DMS 273 (cell line): Measurements from ENCODE around the gene CDC14A.

ENCODE experiments used
- DNase-seq: peaks from one replicate; lab custom pipeline; 2025; ENCODE audit not compliant: unreplicated experiment; lab: John Stamatoyannopoulos, UW

The CDC14A gene

DNA sequence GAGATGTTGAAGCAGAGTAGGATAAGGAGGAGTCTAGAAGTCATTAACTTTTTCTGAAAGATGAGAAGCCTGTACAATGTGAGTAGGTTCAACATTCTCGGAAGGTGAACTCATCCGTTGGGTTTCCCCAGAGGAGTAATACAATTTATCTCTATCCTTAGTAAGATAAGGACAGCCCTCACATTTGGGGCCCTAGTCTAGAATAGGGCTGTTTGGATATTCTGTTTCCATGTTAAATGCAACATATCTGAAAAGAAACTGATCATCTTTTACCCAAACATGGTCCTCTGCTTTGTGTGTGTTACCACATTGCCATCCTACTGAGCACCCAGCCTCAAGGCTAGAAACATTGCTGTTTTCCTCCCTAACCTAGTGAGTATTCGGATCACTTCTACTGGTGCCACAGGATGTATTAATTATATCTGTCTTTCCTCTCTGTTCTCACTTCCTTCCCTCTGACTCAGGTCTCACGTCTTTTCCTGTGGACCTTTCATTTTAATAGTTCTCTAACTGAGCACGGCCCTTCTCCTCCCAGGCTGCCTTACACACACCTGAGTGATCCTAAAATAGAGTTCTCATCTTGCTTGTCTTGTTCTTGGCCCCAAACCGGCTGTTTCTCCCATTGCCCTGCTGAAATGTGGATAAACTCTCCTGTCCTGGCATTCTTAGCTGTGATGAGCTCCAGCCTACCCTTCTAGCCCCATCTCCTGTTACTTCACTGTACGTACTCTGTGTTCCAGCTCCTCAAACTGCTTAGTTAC is 91.7 kb downstream of the CDC14A start:
- no peak for DNase-seq

DNA sequence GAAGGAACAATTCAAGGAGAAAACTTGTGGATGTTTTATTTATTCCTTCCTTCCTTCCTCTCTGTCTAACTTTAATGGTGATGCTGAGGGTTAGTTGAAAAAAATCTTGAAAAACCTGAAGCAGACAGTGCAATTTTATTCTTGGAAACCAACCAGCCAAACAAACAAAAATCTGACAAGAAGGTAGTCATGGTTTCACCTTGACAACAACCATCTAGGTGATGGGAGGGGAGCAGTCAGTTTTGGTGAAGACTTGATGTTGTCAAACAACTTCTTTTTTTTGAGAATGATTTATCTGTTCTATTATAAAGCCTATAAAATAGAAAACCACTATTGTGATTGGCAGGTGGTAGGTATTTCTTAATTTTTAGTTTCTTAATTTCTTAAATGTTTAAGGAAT is 93.3 kb downstream of the CDC14A start:
- DNase-seq = no peak

DNA sequence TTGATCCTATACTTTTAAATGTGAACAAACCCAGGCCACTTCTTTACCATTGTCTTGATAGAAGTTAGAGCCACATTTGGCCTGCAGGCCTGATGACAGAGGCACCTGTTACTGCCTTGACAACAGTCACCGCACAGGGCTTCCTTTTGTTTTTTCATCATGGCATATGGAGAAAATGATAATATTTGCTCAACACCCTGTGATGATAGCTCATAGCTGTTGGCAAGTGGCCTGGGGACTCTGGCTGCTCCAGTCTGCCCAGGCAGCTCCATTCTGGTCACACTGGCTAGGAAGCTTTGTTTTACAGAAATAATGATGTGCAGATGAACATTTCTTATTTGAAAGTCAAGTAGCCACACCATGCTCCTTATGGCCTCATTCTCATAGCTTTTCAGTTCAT is 96.1 kb downstream of the CDC14A start:
- DNase-seq = peak; percentile 31

GRCh38 chr1:100449477-100449876 is 97.2 kb downstream of the CDC14A start:
- DNase-seq = no peak

- no peak for DNase-seq
Measured at GRCh38 chr1:100452641-100453040, 100.3 kb downstream of the CDC14A start.

DNA sequence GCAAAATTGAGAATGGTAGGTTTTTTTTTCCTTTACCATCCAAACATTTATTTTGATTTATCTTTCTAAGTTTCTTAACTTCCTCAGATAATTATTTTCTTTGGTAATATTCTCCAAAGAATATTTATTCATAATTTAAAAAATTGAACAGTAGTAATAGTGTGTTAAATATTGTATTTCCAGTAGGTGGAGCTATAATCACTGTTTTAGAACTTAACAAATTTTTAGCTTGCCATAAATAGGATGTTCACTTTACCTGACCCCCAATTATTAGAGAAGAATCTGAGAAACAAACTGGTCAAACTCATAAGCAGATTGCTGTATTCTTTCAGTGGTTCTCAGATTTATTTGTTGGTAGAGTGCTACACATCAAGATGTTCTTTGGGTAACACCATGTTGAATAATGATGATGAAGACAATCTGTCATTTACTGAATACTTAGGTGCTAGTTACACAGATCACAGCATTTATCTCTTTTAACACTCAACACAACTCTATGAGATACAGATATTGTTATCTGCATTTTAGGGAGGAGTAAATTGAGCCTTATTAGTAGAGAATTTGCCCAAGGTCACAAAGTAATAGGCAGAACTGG is 103.3 kb downstream of the CDC14A start:
- DNase-seq = peak; percentile 32

- no peak for DNase-seq
Measured at GRCh38 chr1:100456880-100457279, 104.6 kb downstream of the CDC14A start.

- no peak for DNase-seq
Measured at GRCh38 chr1:100457683-100458082, 105.4 kb downstream of the CDC14A start.

GRCh38 chr1:100458661-100459357 is 106.5 kb downstream of the CDC14A start:
- DNase-seq = peak; percentile 26

DNA sequence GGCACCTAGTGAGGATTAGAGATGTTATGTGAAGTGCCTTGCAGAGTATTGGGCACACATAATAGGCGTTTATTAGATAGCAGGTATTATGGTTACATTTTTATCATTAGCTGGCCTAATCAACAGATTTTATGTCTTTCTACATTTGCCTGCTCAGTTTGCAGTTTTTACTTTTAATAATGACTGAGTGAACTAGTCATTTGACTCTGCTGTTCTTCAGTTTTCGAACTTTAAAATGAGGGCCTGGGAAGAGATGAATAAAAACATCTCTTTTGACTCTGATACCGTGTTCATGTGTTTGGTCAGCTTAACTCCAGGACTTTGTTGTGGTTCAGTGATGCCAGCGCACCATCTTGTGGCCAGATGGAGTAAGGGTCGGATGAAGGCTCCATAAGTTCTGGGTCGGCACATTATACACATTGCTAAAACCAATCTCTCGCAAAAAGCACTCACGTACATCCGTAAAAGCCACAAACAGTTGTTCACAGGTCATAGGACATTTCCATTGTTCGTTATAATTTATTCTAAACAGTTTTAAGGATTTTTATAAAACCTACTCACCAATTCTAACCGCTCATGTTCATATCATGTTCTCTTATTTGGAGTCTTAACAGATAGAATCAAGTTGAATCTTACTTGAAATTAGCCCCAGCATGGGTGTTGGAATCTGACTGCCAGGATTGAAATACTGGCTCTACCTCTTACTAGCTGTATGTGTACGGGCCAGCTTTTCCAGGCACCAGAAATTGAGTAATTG is 107.2 kb downstream of the CDC14A start:
- DNase-seq = peak; percentile 88

DNA sequence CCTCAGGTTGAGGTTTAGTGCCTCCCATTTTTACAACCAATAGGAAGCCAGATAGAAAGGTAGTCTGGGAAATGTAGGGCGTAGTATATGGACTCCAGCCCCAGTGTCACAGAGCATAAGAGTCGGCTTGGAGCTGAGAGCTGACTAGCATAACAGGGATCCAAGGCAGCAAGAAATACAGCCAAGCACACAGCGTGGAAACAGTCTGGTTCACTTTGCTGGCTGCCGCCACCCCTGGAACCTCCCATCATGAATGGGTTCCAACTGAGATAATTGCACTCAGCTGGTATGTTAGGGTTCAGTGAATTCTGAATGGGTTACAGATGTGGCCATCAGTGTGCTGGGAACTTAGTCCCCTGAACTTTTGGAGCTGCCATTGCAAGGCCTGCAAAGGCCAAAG is 108.9 kb downstream of the CDC14A start:
- DNase-seq = peak; percentile 8

DNA sequence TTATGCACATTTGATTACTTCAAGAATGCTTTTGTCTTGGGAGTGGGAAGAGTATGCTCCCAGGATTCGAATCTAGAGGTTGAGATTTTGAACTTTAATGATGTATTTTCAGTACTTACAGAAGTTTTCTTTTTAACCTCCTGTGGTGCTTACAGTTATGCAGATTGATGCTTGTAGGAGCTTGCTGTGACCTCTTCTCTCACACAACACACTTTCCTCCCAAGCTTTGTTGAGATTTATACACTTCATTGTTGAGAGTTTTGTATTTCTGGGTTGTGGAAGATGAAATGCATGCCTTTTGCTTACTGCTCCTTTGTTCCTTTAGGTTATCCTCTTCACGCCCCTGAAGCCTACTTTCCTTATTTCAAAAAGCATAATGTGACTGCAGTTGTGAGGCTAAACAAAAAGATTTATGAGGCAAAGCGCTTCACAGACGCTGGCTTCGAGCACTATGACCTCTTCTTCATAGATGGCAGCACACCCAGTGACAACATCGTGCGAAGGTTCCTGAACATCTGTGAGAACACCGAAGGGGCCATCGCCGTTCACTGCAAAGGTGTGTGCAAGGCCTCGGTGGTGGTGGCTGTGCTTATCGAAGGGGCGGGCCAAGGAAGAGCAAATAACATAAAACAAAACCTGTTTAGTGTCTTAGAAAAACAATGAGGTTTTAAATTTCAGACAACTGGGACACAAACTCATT is 110.2 kb downstream of the CDC14A start:
- no peak for DNase-seq

DNA sequence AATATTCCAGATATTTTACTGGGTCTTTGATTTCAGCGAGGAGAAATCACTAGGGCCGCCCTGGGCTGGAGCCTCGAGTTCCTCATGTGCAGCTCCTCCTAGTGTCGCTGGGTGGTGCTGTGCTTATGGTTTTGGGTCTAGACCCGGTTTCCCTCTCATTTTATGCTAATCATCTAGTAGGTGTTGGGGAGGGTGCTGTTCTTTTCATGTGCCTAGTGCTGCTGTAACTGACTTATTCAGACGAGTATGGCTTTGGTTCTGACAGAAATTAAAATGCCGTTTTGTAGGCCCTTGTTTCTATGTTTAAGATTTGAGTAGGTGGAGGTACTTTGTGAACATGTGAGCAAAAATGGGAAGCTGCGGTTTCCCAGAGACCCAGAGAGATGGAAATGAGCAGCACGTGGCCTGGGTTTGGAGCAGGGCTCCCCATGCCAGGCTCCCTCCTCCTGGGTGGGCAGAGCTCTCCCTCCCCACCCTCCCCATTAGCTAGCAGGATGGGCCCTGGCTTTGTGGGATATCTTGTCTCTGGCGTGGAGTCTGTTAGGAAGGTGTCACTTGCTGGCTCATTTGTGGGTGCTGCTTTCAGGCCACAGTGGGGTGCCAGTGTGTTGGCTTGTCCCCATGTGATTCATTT is 111.6 kb downstream of the CDC14A start:
- peak; percentile 91 for DNase-seq

- peak; percentile 56 for DNase-seq
Measured at GRCh38 chr1:100469578-100469977, 117.3 kb downstream of the CDC14A start.

DNA sequence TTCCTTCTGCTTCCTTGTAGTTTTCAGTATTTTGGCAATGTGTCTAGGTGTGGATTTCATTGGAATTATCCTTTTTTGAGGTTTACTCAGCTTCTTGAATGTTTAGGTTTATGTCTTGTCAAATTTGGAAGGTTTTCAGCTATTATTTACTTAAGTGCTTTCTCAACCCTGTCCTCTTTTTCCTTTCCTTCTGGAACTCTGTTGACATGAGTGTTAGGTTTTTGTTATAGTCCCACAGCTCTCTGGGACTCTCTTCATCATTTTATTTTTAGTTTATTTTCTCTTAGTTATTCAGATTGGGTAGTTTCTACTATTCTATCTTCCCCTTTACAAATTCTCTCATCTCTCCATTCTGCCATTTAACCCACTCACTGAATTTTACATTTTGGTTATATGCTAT is 122.5 kb downstream of the CDC14A start:
- DNase-seq = no peak

GRCh38 chr1:100476735-100477290 is 124.5 kb downstream of the CDC14A start:
- no peak for DNase-seq

DNA sequence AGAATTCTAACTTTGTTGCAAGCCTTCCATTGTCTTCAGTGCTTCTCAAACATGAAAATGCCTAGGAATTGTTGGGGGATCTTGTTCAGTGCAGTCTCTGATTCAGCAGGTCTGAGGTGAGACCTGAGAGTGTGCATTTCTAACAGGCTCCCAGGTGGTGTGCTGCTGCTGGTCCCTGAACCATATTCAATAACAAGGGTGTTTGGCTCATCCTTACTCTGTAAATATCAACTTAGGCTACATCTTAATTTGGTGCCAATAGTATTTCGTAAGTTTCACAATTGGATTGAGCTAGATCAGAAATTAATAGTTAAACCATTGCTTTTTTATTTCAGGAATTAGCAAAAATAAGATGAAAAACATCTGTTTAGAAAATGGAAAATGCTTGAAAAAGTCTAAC is 126.5 kb downstream of the CDC14A start:
- no peak for DNase-seq

DNA sequence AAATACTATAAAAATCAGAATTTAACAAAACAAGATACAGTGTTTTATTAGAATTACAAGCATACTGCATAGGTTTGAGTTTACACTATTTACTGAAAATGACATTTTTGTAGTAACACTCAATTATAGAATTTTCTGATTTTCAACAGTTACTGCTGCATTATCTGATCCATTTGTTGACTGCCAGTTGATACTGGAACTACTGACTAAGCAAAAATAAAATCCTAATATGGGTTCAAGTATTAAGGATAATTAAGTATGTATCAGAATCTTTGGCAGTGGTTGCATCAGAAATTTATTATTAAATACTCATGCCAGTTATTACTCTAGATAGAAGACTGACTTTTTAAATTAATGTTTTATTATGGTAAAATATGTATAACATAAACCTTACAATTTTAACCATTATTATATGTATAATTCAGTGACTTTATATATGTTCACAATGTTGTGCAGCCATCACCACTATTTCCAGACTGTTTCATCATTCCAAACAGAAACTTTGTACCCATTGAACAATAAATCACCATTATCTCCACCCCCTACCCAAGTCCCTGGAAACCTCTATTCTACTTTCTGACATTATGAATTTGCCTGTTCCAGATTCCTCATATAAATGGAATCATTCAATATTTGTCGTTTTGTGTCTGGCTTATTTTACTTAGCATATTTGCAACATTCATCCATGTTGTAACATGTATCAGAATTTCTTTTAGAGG is 127.5 kb downstream of the CDC14A start:
- no peak for DNase-seq

DNA sequence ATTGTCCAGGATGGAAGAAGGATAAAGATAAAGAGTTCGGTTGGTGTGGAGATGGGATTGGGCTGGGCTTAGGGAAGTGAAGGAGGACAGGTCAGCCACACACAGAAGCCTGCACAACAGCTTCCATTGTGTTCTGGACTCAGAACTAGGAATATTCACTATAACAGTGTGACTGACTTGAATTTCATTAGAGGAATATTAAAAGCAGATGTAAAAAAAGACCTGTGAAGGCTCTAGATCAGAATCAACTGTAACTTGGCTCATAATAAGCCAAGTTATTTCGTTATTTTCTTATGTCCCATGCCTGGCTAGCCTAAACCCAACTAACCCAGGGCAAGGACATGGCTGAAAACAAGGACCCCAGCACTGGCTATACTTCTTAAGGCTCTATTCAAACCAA is 129.0 kb downstream of the CDC14A start:
- no peak for DNase-seq
